Measurements from ENCODE around the gene RNU6-9.
"Not testable (repeated sequence)": the region's sequence is repeated elsewhere in the genome, so short reads cannot be mapped to it uniquely, and the experiment has no call there.

RNU6-9 gene

DNA sequence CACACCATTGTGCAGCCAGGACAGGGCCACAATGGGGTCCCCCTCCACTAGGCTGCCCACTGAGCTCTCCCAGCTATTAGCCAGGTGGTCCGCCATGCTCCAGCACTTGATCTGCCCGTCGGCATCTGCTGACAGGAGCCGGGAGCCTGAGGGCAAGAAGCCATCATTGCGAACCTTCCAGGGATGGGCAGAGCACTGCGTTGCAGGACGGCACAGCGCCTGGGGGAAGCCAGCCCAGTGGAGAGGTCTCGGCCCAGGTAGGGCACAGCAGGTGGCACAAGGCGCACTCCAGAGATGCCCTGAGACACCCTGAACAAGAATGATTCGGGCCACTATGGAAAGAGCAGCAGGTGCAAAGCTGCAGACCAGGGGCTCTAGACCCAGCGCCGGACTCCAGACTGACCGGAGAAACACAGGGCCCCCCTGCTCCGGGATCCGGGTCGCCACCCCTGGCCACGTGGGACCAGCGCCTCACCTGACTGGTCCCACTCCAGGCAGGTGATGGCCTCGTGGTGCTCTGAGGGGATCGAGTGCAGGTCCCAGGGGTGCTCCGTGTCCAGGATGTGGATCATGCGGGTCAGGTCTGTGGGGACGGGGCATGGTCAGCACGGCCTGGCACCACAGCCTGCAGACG lies 3.5 kb upstream of the RNU6-9 start:
- H3K27me3 ChIP-seq (ENCODE audit: insufficient read depth, low read length): no peaks in the 10 kb centered on the region
- H2AFZ ChIP-seq (ENCODE audit: low read length, unreplicated experiment): no peak overlapping the region
- no peaks in the 10 kb centered on the region for H3K36me3 ChIP-seq (ENCODE audit: insufficient read depth, low read length)
- H3K79me2 ChIP-seq (ENCODE audit: control insufficient read depth, insufficient read depth, low read length, unreplicated experiment): peaks cover 7% of the 10 kb centered on the region
- H3K27ac ChIP-seq (ENCODE audit: low read depth, low read length): no peak overlapping the region
- H3K4me3 ChIP-seq (ENCODE audit: low read depth, low read length): no peak overlapping the region
- no peaks in the 10 kb centered on the region for H3K4me1 ChIP-seq (ENCODE audit: control insufficient read depth, insufficient read depth, low read length, unreplicated experiment)

DNA sequence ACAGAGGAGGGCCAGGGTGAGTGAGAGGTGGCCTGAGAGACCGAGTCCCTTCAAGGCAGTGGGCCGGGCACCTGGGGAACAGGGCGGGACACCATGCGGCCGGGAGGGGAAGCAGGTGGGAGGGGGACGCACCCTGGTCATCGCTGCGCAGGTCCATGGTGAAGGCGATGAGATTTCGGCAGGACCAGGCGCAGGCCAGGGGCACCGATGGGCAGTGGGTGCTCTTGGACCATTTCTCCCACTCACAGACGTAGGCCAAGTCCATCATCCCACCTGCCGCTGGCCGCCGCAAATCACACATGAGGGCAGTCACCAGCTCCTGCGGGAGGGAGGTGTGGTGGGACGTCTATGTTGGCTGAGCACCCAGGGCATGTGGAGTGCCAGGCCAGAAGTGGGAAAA lies 2.5 kb upstream of the RNU6-9 start:
- Histone ChIP-seq H3K36me3 (ENCODE audit: insufficient read depth, low read length) (no peaks in the 10 kb centered on the region), H3K79me2 (ENCODE audit: control insufficient read depth, insufficient read depth, low read length, unreplicated experiment) (peaks cover 7% of the 10 kb centered on the region), H3K4me1 (ENCODE audit: control insufficient read depth, insufficient read depth, low read length, unreplicated experiment) (no peaks in the 10 kb centered on the region), H3K27me3 (ENCODE audit: insufficient read depth, low read length) (no peaks in the 10 kb centered on the region), H3K27ac (ENCODE audit: low read depth, low read length) (no peak overlapping the region), H3K4me3 (ENCODE audit: low read depth, low read length) (no peak overlapping the region), H2AFZ (ENCODE audit: low read length, unreplicated experiment) (no peak overlapping the region)

- not testable (repeated sequence) for H3K27me3 ChIP-seq (ENCODE audit: insufficient read depth, low read length); H3K79me2 ChIP-seq (ENCODE audit: control insufficient read depth, insufficient read depth, low read length, unreplicated experiment); H3K4me1 ChIP-seq (ENCODE audit: control insufficient read depth, insufficient read depth, low read length, unreplicated experiment); H2AFZ ChIP-seq (ENCODE audit: low read length, unreplicated experiment); H3K36me3 ChIP-seq (ENCODE audit: insufficient read depth, low read length); H3K27ac ChIP-seq (ENCODE audit: low read depth, low read length)
- peak overlapping the region; percentile 92 for H3K4me3 ChIP-seq (ENCODE audit: low read depth, low read length)
These were observed 1.7 kb upstream of the RNU6-9 start for GRCh38 chr19:891421-892200.

DNA sequence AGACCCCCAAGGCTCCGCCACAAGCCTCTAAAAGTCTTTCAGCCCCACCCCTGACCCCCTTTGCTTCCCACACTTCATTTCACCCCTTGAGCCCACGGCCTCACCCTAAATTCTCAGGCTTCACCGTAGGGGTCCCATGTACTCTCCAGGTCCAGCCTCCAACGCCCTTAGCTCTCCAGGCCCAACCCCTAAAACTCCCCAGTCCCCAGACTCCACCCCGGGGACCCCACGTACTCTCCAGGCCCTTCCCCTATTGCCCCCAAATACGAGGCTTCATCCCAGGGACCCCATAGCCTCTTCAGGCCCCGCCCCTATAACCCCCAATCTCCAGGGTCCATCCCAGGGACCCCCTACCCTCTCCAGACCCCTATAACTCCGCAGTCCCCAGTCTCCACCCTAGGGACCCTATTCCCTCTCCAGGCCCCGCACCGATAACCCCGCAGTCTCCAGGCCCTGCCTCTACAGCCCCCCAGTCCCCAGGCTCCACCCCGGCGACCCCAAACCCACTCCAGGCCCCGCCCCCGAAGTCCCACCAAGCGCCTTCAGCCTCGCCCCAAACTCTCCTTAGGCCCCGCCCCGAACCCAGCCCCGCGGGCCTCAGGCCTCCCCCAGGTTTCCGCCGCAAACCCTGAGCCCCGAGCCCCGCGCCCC lies 916 bp upstream of the RNU6-9 start:
- Histone ChIP-seq H3K27ac (ENCODE audit: low read depth, low read length) (no peak overlapping the region; the same call in 1 of the 2 replicates), H3K79me2 (ENCODE audit: control insufficient read depth, insufficient read depth, low read length, unreplicated experiment) (peaks cover 7% of the 10 kb centered on the region), H3K4me1 (ENCODE audit: control insufficient read depth, insufficient read depth, low read length, unreplicated experiment) (no peaks in the 10 kb centered on the region), H3K27me3 (ENCODE audit: insufficient read depth, low read length) (no peaks in the 10 kb centered on the region), H2AFZ (ENCODE audit: low read length, unreplicated experiment) (no peak overlapping the region), H3K4me3 (ENCODE audit: low read depth, low read length) (peak overlapping the region; percentile 92), H3K36me3 (ENCODE audit: insufficient read depth, low read length) (no peaks in the 10 kb centered on the region)

- no peaks in the 10 kb centered on the region for H3K4me1 ChIP-seq (ENCODE audit: control insufficient read depth, insufficient read depth, low read length, unreplicated experiment)
- no peaks in the 10 kb centered on the region for H3K36me3 ChIP-seq (ENCODE audit: insufficient read depth, low read length)
- H3K4me3 ChIP-seq (ENCODE audit: low read depth, low read length): no peak overlapping the region
- peaks cover 7% of the 10 kb centered on the region for H3K79me2 ChIP-seq (ENCODE audit: control insufficient read depth, insufficient read depth, low read length, unreplicated experiment)
- no peak overlapping the region for H3K27ac ChIP-seq (ENCODE audit: low read depth, low read length)
- H2AFZ ChIP-seq (ENCODE audit: low read length, unreplicated experiment): no peak overlapping the region
- no peaks in the 10 kb centered on the region for H3K27me3 ChIP-seq (ENCODE audit: insufficient read depth, low read length)
These were observed 3.1 kb downstream of the RNU6-9 start for GRCh38 chr19:896434-896833.

GRCh38 chr19:896999-897398 lies 3.7 kb downstream of the RNU6-9 start:
- no peak overlapping the region for H3K4me3 ChIP-seq (ENCODE audit: low read depth, low read length)
- no peaks in the 10 kb centered on the region for H3K4me1 ChIP-seq (ENCODE audit: control insufficient read depth, insufficient read depth, low read length, unreplicated experiment)
- H3K27me3 ChIP-seq (ENCODE audit: insufficient read depth, low read length): no peaks in the 10 kb centered on the region
- H2AFZ ChIP-seq (ENCODE audit: low read length, unreplicated experiment): no peak overlapping the region
- peaks cover 5% of the 10 kb centered on the region for H3K79me2 ChIP-seq (ENCODE audit: control insufficient read depth, insufficient read depth, low read length, unreplicated experiment)
- no peak overlapping the region for H3K27ac ChIP-seq (ENCODE audit: low read depth, low read length)
- H3K36me3 ChIP-seq (ENCODE audit: insufficient read depth, low read length): no peaks in the 10 kb centered on the region

GRCh38 chr19:897442-898039 lies 4.3 kb downstream of the RNU6-9 start:
- Histone ChIP-seq H3K79me2 (ENCODE audit: control insufficient read depth, insufficient read depth, low read length, unreplicated experiment) (no peaks in the 10 kb centered on the region), H3K27me3 (ENCODE audit: insufficient read depth, low read length) (no peaks in the 10 kb centered on the region), H3K4me1 (ENCODE audit: control insufficient read depth, insufficient read depth, low read length, unreplicated experiment) (no peaks in the 10 kb centered on the region), H3K4me3 (ENCODE audit: low read depth, low read length) (no peak overlapping the region), H3K27ac (ENCODE audit: low read depth, low read length) (no peak overlapping the region), H3K36me3 (ENCODE audit: insufficient read depth, low read length) (no peaks in the 10 kb centered on the region), H2AFZ (ENCODE audit: low read length, unreplicated experiment) (no peak overlapping the region)

DNA sequence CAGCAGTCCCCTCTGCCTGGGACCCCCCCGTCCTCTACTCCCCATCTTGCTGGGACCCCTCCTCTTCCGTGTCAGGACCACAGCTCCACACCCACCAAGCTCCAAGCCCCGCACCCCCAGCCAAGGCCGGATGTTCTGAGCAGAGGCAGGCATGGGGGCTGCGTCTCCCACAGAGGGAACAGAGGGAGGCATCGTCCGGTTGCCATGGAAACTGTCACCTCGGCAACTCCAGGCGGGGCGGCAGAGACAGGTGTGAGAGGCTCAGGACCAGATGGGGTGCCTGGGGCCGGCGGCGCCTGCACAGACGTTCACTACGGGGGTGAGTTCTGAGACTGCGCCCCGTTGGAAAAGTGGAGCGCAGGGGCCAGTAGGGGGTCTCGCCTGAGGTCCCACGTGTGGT lies 5.4 kb downstream of the RNU6-9 start:
- H2AFZ ChIP-seq (ENCODE audit: low read length, unreplicated experiment): no peak overlapping the region
- H3K4me3 ChIP-seq (ENCODE audit: low read depth, low read length): no peak overlapping the region
- no peaks in the 10 kb centered on the region for H3K79me2 ChIP-seq (ENCODE audit: control insufficient read depth, insufficient read depth, low read length, unreplicated experiment)
- H3K36me3 ChIP-seq (ENCODE audit: insufficient read depth, low read length): no peaks in the 10 kb centered on the region
- H3K4me1 ChIP-seq (ENCODE audit: control insufficient read depth, insufficient read depth, low read length, unreplicated experiment): no peaks in the 10 kb centered on the region
- H3K27ac ChIP-seq (ENCODE audit: low read depth, low read length): no peak overlapping the region
- H3K27me3 ChIP-seq (ENCODE audit: insufficient read depth, low read length): no peaks in the 10 kb centered on the region

DNA sequence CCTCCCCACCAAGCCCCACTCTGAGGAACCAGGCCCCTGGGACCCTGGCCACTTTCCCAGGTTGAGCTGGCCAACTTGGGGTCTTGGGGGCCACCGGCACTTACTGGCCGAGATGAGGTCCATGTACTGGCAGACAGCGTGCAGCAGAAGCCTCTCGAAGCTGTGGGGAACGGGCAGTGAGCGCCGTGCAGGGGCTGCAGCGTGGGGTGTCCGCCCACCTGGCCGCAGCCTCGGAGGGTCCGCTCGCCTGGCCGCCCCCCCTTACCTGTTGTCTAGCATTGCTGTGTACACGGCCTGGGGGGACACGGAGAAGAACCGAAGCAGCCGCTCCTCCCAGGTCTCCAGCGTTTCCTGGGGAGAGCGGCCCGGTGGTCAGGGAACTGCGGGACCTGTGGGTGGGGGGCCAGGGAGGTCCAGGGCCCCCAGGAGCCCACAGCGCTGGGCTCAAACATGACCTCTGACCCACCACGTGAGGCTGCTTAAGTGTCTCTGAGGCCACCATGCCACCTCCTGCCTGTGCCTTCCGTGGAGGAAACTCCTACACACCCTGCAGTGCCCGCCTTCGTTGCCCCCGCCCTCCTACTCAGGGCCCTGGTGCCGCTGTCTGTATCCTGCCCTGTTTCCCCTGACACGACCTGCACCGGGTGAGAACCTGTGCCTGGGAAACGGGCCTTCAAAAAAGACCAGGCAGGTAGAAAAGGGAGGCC lies 6.2 kb downstream of the RNU6-9 start:
- Histone ChIP-seq H3K36me3 (ENCODE audit: insufficient read depth, low read length) (no peaks in the 10 kb centered on the region), H2AFZ (ENCODE audit: low read length, unreplicated experiment) (no peak overlapping the region), H3K27me3 (ENCODE audit: insufficient read depth, low read length) (no peaks in the 10 kb centered on the region), H3K4me3 (ENCODE audit: low read depth, low read length) (no peak overlapping the region), H3K4me1 (ENCODE audit: control insufficient read depth, insufficient read depth, low read length, unreplicated experiment) (no peaks in the 10 kb centered on the region), H3K79me2 (ENCODE audit: control insufficient read depth, insufficient read depth, low read length, unreplicated experiment) (no peaks in the 10 kb centered on the region), H3K27ac (ENCODE audit: low read depth, low read length) (no peak overlapping the region)

DNA sequence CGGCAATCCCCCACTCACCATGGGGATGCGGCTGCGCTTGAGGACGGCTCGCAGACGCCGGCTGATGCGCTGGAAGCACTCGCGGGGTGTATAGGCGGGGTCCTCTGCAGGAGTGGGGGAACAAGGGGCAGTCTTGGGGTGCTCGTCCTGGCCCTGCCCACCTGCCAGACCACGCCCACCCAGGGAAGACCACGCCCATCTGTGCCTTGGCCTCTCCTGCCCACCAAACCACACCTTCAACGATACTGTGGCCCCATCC lies 6.7 kb downstream of the RNU6-9 start:
- Histone ChIP-seq H3K4me1 (ENCODE audit: control insufficient read depth, insufficient read depth, low read length, unreplicated experiment) (no peaks in the 10 kb centered on the region), H2AFZ (ENCODE audit: low read length, unreplicated experiment) (no peak overlapping the region), H3K36me3 (ENCODE audit: insufficient read depth, low read length) (no peaks in the 10 kb centered on the region), H3K27ac (ENCODE audit: low read depth, low read length) (no peak overlapping the region), H3K27me3 (ENCODE audit: insufficient read depth, low read length) (no peaks in the 10 kb centered on the region), H3K4me3 (ENCODE audit: low read depth, low read length) (no peak overlapping the region), H3K79me2 (ENCODE audit: control insufficient read depth, insufficient read depth, low read length, unreplicated experiment) (no peaks in the 10 kb centered on the region)

Measured in ACC112 (cell line).